ENCODE results near the gene KCNC2. TPM values are rescaled to one million over a fixed set of nuclear protein-coding genes. Genes with fewer than 3 reads are reported as not detected.

The KCNC2 gene
- total and polyA plus RNA-seq, 11 donors: not detected

DNA sequence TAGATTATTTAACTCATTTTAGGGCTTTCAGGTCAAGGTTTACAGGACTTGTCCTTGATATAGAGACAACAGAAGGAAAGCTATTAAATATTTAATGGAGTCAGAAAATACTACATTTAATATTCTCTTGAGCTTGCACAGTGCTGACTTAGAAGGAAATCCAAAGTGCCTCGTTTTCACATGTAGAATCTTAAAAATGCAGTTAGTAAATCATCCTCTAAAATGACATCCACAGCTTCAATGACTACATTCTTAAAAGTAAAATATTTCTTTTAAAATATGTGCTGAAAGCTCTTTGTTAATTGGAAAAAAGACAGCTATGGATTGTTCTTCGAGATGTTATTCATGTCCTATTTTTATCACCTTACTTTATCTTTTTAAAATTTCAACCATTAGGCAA, 146.9 kb downstream of the KCNC2 start:
- Histone ChIP-seq H3K9me3 (no peaks in the 10 kb centered on the region), H3K4me3 (no peak overlapping the region), H3K36me3 (no peaks in the 10 kb centered on the region), H3K4me1 (no peaks in the 10 kb centered on the region), H3K27me3 (no peaks in the 10 kb centered on the region), H3K27ac (no peak overlapping the region)
- TF ChIP-seq, protein P1, sequence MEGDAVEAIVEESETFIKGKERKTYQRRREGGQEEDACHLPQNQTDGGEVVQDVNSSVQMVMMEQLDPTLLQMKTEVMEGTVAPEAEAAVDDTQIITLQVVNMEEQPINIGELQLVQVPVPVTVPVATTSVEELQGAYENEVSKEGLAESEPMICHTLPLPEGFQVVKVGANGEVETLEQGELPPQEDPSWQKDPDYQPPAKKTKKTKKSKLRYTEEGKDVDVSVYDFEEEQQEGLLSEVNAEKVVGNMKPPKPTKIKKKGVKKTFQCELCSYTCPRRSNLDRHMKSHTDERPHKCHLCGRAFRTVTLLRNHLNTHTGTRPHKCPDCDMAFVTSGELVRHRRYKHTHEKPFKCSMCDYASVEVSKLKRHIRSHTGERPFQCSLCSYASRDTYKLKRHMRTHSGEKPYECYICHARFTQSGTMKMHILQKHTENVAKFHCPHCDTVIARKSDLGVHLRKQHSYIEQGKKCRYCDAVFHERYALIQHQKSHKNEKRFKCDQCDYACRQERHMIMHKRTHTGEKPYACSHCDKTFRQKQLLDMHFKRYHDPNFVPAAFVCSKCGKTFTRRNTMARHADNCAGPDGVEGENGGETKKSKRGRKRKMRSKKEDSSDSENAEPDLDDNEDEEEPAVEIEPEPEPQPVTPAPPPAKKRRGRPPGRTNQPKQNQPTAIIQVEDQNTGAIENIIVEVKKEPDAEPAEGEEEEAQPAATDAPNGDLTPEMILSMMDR (IDR thresholded peaks at IDR 0.05): no peak
- no peak for TF ChIP-seq POLR2A (IDR thresholded peaks at IDR 0.05)
- 46 to 54% (median 51%) methylated on average over 2 of the region's 2 CpGs for WGBS, 4 donors
- ATAC-seq (no peak), DNase-seq (no peak)
- intact Hi-C loops (cut with DNase I): no loop called here

GRCh38 chr12:75058228-75058627, 151.4 kb downstream of the KCNC2 start:
- H3K9me3 ChIP-seq: no peaks in the 10 kb centered on the region
- no peak for TF ChIP-seq POLR2A (IDR thresholded peaks at IDR 0.05)
- TF ChIP-seq, protein P1 (IDR thresholded peaks at IDR 0.05): no peak
- H3K4me1 ChIP-seq: no peaks in the 10 kb centered on the region
- no peak for DNase-seq
- no peaks in the 10 kb centered on the region for H3K36me3 ChIP-seq
- ATAC-seq: no peak
- H3K27ac ChIP-seq: no peak overlapping the region
- H3K4me3 ChIP-seq: no peak overlapping the region
- no peaks in the 10 kb centered on the region for H3K27me3 ChIP-seq
- intact Hi-C loops (cut with DNase I): no loop called here

DNA sequence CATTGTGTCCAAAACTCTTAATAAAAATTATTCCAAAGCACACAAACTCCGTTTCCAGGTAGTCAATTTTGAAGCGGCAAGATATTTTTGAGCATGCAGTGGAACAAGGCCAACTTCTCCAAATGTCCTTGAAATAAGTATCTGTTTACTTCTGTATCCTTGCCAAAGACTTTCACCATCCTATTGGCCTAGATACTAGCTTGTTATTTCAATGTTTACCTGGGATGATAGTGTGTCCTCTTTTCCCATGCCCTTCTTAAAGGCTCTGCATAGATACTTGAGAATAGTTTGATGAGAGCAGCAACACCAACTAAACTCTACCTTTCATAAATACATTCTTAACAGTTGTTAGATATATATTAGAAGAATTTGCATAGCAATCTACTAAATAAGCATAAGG, 160.9 kb downstream of the KCNC2 start:
- Histone ChIP-seq H3K4me1 (no peaks in the 10 kb centered on the region), H3K36me3 (no peaks in the 10 kb centered on the region), H3K4me3 (no peak overlapping the region), H3K9me3 (no peaks in the 10 kb centered on the region), H3K27ac (no peak overlapping the region), H3K27me3 (no peaks in the 10 kb centered on the region)
- DNase-seq (no peak), ATAC-seq (no peak)
- intact Hi-C loops (cut with DNase I): no loop called here
- 76 to 83% (median 80%) methylated on average over 2 of the region's 2 CpGs for WGBS, 4 donors
- TF ChIP-seq POLR2A (IDR thresholded peaks at IDR 0.05): no peak
- TF ChIP-seq, protein P1 (IDR thresholded peaks at IDR 0.05): no peak

DNA sequence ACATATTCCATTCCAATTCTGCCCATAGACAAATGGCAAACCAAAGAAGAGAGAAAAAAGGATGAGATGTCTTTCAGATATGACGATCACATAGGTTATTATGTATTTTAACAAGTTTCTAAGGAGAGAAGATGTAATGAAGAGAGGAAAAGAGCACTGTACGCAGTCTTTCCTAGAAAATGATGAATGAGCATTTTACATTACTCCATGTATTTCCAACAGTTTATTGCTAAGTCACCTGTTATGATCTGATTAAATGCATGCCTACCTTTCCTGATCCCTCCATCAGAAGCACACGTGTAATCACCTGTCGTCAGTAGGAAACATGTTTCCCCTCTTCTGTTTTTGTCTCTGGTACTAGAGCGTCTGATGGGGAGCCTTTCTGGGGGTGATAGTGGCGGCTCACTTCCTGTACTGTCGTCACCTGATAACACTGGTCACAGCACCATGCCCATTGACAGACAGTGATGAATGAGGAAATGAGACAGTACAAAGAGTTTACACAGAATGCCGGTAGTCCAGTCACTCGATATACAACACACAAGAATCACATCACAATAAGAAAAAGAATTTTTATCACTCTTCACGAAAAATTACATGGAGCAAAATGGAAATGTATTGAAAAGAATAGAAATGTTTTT, 161.6 kb downstream of the KCNC2 start:
- WGBS, 4 donors: 23 to 28% (median 27%) methylated on average over 10 of the region's 10 CpGs
- H3K9me3 ChIP-seq: no peaks in the 10 kb centered on the region
- H3K36me3 ChIP-seq: no peaks in the 10 kb centered on the region
- TF ChIP-seq, protein P1 (IDR thresholded peaks at IDR 0.05): no peak
- no peak for TF ChIP-seq POLR2A (IDR thresholded peaks at IDR 0.05)
- ATAC-seq: no peak
- no peaks in the 10 kb centered on the region for H3K27me3 ChIP-seq
- intact Hi-C loops (cut with DNase I): no loop called here
- H3K27ac ChIP-seq: no peak overlapping the region
- H3K4me1 ChIP-seq: no peaks in the 10 kb centered on the region
- DNase-seq: no peak
- H3K4me3 ChIP-seq: no peak overlapping the region

Measured in heart left ventricle (tissue), 16 donors.